AG20443 (cell line): ENCODE results near the gene SKOR2.
A peak's percentile ranks its signal among the peaks of the same experiment; 100 is the strongest.
"Not testable (repeated sequence)": the region's sequence is repeated elsewhere in the genome, so short reads cannot be mapped to it uniquely, and the experiment has no call there.

ENCODE experiments used
- DNase-seq: peaks from one replicate; pipeline ENCODE4 v3.0.0; 2012; ENCODE audit warnings: low spot score, mixed read lengths

SKOR2 gene

DNA sequence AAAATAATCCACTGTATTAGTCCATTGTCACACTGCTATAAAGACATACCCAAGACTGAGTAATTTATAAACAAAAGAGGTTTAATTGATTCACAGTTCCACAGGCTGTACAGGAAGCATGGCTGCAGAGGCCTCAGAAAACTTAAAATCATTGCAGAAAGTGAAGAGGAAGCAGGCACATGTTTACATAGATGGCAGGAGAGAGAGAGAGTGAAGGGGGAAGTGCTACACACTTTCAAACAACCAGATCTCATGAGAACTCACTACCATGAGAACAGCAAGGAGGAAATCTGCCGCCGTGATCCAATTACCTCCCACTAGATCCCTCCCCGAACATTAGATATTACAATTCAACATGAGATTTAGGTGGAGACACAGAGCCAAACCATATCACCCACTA is 55.5 kb downstream of the SKOR2 start:
- DNase-seq, result not testable (repeated sequence)

DNA sequence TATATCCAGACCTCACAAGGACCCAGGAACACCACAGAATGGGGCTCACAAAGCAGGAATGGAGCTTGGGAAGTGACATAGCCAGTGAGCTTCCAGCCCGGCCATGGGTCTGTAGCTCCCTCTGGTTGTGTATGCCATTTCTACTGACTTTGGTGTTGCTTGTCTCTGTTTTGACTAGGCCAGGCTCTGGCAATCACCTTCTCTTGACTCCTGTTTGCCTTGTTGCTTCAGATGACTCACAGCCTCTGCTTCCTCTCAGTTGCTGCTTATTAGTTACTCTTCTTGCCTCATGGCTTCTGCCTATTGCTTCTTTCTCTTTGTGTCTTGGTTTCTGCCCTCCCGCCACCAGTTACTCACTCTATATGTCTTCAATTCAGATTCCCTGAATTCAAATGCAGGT is 59.5 kb downstream of the SKOR2 start:
- peak; percentile 18 for DNase-seq

DNA sequence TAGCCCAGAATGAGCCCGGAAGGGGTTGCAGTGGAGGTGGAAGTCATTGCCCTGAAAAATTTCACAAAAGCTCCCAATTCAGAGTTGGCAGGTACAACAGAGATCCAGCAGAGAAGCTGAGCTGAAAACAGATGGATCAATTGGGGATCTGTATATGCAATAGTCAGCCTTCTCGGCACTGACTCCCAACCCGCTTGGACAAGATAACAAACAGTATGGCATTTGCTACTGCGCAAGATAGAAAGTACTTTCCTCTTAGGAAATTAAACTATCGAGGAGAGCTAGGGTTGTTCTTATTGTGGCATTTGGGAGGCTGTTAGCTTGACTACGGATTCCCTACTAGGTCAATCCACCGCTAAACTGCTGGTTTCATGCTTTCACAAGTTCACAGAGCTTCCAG is 63.7 kb downstream of the SKOR2 start:
- no peak for DNase-seq

DNA sequence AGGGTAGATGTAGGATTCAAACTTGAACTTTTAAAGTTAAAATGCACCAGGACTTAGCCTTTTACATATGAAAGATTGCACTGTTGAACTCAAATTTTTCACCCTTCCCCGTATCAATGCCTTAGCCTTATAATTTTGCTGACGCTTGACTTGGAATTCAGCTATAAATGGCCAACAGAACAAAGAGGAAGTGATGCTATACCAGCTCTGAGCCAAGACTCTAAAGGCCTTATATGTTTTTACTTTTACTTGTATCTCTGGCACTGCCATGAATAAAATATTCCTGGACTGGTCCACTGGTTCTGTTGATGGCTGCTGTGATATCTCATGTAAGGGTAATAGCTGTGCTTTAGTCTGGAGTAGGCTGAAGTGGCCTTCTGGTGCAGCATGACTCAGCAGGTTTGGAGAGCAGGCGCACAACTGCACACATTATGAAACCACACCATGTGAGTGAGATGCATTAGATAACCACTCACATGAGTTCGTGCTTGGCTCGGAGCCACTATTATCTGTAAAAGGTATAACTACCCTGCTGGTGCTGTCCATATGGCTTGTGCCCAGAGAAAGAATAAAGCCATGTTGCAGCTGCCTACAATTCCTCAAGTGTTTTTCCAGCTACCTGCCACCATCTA is 66.9 kb downstream of the SKOR2 start:
- DNase-seq, result peak; percentile 26

DNA sequence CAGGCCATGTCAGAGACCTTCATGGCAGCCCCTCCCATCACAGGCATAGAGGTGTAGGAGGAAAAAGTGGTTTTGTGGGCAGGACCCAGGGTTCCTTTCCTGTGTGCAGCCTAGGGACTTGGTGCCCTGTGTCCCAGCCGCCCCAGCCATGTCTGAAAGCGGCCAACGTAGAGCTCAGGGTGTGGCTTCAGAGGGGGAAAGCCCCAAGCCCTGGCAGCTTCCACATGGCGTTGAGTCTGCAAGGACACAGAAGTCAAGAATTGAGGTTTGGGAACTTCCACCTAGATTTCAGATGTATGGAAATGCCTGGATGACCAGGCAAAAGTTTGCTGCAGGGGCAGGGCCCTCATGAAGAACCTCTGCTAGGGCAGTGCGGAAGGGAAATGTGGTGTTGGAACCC is 69.3 kb downstream of the SKOR2 start:
- DNase-seq, result not testable (repeated sequence)

DNA sequence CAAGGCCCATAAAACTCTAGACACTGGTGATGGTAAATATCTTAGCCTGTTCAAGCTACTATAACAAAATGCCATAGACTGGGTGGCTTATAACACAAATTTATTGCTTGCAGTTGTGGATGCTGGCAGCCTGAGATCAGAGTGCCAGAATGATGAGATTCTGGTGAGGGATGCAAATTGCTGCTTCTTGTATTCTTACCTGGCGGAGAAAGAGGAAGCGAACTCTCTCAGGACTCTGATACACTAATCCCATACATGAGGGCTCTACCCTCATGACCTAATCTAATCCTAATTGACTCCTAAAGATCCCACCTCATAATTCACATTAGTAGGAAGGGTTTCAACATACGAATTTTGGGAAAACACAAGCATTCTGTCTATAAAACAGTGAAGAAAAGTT is 70.7 kb downstream of the SKOR2 start:
- no peak for DNase-seq

DNA sequence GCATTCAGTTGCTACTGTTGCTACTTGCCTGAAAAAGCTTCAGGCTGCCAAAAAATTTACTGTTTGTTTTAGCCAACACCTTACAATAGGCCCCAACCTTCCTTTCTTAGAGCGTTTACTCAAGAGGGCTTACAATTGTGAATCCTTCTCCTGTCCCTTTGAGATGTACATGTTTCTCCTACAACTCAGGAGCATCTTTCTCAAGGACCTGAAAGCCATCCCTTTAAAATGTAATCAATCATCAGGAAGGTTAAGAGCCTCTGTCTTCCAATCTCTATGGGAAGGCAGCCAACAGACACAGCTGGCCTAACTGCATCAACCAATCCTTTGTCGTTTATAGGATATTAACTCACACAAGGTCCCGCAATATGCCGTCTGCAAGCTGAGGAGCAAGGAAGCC is 71.9 kb downstream of the SKOR2 start:
- no peak for DNase-seq

DNA sequence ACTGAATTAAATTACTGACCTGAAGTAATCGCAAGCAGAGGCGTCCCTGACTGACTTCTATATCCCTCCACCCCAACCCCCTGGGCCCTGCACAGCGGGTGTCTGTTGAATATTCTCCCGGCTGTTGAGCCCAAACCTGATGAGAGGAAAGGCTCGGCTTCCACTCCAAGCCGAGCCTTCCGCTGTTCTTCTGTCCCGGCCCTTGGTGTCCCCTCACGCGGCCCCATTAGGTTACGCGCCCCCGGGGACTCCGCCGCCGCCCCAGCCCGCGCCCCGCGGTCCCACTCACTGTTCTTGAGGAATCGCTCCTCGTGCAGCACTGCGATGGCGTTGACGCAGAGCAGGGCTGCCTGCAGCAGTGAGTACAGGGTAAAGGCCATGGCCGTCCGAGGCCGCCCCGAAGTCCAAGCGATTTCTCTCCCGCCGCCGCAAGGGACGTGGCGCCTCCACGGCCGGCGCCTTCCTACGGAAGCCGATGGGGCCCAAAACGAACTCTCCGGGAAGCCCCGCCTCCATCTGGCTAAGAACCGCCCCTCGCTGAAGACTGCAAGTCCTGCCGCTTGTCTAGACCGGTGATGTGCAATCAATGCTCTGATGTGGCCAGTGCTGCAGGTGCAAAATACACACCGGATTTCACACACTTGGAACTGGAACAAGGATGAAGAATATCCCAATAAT is 75.4 kb downstream of the SKOR2 start, which contains the start of gene IER3IP1:
Gene IER3IP1, minus strand, starts transcription at position 467 of the 678 bp plus-strand sequence. Its CDS starts 87 bp downstream, at position 380.
- DNase-seq, result peak; percentile 96

DNA sequence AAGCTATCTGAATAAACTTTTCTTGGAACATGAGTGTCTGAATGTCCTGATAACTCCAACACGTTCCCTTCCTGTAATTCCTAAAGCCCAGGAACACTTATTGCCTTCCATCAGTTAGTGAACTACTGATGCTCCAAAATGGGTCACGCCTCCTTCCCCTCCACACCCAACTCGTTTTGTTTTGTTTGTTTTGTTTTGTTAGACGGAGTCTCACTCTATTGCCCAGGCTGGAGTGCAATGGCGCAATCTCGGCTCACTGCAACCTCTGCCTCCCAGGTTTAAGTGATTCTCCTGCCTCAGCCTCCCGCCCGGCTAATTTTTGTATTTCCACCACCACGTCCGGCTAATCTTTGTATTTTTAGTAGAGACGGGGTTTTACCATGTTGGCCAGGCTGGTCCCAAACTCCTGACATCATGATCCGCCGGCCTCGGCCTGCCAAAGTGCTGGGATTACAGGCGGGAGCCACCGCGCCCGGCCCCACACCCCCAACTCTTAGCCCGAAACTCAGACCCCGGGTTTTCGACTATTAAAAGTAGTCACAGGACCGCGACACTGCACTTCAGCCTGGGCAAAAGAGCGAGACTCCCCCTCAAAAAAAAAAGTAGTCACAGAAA is 76.1 kb downstream of the SKOR2 start:
- DNase-seq, result peak; percentile 23

DNA sequence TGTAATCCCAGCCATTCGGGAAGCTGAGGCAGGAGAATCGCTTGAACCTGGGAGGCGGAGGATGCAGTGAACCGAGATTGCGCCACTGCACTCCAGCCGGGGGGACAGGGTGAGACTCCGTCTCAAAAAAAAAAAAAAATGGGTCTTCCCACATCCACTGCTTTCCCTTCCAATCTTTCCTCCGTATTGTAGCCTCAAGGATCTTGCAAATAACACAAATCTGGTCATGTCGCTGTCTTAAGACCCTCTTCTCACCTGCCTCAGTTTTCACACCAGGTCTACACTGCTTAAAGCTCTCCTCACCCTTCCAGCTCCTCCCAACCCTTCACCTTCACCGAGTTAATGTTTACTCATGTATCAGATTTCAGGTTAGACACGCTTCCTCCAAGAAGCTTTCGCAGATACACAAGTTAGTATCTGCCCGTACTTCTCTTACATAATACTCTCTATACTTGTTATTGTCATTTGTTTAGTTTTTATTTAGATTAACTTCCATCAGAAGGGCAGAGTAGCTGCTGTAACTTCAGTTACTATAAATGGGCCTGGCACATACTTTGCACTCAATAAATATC is 76.8 kb downstream of the SKOR2 start:
- DNase-seq, result no peak

DNA sequence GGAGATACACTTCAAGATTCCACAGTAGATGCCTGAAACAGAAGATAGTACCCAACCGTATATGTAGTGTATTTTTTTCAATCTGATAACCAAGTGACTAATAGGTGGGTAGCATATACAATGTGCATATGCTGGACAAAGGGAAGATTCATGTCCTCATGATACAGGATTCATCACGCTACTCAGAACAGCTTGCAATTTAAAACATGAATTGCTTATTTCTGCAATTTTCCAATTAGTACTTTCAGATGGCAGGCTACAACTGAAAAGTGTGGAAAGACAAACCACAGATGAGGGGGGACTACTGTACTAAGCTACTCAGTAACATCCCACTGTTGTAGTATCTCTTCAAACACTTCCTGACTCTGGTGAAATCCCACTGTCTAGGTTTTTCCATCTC is 79.0 kb downstream of the SKOR2 start:
- DNase-seq, result no peak

DNA sequence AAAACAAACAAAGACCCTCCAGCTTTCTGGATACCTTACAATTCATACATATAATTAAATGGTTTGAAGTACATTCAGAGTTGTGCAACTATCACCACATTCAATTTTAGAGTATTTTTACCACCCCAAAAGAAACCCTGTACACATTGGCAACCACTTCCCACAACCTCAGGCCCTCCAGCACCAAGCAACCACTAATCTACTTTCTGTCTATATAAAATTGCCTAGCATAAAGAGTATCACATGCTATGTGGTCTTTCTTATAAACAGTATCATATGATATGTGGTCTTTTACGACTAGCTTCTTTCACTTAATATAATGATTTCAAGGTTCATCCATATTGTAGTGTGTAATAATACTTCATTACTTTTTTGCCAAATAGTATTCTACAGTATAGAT is 82.5 kb downstream of the SKOR2 start:
- DNase-seq, result no peak

DNA sequence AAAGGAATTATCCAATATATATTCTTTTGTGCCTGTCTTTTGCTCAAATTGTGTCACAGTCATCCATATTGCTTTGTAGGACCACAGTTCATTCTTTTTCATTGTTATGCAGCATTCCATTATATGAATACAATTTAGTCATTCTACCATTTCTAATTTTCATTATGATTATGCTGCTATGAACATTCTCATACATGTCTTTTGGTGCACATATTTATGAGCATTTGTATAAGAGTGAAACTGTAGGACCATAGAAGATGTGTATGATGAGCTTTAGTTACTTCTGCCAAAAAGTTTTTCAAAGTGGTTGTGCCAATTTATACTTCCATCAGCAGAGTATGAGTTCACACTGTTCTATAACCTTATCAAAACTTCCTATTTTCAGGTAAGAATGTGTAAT is 83.0 kb downstream of the SKOR2 start:
- DNase-seq, result no peak

DNA sequence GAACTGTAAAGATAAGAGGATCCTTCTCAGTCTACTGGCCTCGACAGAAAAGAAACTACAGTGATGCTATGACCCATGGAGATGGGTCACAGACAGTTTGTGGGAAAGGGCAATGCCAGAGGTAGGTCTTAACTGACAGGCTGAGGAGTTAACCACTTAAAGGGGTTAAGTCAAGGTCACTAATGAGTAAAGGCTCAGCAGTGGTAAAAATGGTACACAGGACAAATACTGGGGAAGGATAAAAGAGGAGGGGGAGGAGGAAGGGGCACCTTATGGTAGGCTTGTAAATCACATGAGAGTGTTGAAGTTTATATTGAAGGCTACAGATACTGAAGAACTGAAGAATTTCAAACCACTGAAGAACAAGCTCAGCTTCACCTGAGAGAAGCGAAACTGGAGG is 85.2 kb downstream of the SKOR2 start:
- DNase-seq, result no peak

DNA sequence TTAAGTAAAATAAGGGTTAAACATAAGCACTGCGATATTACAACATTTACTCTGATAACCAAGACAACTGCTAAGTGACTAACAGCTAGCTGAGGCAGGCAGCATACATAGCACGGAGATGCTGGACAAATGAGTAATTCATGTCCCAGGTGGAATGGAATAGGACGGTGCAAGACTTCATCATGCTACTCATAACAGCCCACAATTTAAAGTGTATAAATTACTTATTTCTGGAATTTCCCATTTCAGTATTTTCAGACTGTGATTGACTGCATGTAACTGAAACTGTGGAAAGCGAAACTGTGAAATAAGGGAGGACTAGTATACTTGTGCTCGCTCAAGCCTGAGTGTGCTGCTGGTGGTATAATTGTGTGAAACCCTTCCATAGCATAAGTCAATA is 88.2 kb downstream of the SKOR2 start:
- DNase-seq, result peak; percentile 62

DNA sequence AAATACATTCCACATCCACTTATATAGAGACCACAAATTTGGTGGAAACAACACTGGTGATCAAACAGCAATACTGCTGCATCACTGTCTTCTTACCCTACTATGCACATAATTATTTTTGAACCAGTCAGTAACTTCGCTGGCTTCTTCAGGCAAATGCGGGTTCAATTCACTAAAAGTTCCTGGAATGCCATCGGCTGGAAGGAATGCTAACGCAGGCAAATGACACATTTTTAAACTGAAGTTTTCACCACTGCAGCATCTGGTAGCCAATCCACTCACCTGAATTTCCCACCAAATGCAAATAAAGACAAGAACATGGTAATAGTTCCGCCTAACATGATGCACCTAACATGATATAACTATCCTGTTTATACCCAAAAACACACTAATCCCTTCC is 91.2 kb downstream of the SKOR2 start:
- no peak for DNase-seq

DNA sequence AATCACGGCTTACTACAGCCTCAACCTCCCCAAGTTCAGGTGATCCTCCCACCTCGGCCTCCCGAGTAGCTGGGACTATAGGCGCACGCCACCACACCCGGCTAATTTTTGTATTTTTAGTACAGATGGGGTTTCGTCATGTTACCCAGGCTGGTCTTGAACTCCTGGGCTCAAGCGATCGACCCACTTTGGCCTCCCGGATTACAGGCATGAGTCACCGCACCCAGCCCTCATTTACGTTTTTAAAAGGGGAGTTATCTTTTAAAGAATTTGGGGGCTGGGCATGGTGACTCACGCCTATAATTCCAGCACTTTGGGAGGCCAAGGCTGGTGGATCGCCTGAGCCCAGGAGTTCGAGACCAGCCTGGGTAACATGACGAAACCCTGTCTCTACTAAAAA is 93.1 kb downstream of the SKOR2 start:
- DNase-seq, result not testable (repeated sequence)
